ENCODE measurements around the gene NR0B1. TPM values are rescaled to one million over a fixed set of nuclear protein-coding genes. Genes with fewer than 3 reads are reported as not detected.

The NR0B1 gene
- 1.2 to 1.8 TPM (median 1.3 TPM) in 3 replicates for total RNA-seq

DNA sequence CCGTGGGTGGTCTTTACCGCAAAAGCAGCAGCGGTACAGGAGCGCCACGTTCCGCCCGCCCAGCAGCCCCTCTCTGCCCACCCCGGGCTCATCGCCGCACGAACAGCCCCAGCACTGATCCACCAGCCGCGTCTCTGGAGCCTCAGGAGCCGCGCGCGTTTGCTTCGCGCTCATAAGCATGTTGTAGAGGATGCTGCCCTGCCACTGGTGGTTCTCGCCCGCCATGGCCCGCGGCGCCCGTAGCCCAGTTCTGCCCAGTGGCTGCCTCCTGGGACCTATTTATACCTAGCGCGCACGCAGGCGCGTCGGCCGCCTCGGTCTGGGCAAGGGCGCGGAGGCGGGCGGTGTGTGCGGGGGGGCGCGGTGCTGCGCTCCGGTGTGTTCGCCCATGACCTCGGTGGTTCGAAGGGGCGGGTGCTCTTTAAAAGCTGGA is at the start of gene NR0B1:
TSS of gene NR0B1 (minus strand) at position 252 of the 433 bp plus-strand sequence. CDS start at position 225, 27 bp downstream.
- Mint-ChIP-seq H3K36me3 (no peaks in the 10 kb centered on the region), H3K4me1 (peaks cover 15% of the 10 kb centered on the region), H3K27ac (no peak within 1 kb of the TSS), H3K27me3 (ENCODE audit: low read depth) (peaks cover 19% of the 10 kb centered on the region), H3K4me3 (peak within 1 kb of the TSS; percentile 60), H3K9me3 (no peaks in the 10 kb centered on the region)
- DNase-seq (ENCODE audit: low spot score in 2 of 2, unreplicated experiment in 2 of 2), result peak in 1 of 2 experiments; percentile 38
- TF ChIP-seq CTCF (IDR thresholded peaks at IDR 0.05; ENCODE audit: unreplicated experiment), result no peak

DNA sequence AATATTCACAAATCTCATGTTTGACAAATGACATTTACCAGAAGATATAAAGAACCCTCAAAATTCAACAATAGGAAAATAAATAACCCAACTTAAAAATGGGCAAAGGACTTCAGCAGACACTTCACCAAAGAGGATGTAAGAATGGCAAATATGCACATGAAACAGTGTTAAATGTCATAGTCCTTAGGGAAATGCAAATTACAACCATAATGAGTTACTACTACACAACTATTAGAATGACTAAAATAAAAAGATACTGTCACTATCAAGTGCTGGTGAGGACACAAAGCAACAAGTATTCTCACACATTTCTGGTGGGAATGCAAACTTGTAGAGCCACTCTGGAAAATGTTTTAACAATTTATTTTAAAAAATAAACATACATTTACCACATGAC is 40.8 kb upstream of the NR0B1 start:
- no peak for TF ChIP-seq CTCF (IDR thresholded peaks at IDR 0.05; ENCODE audit: unreplicated experiment)
- H3K36me3 Mint-ChIP-seq, result no peaks in the 10 kb centered on the region
- H3K27me3 Mint-ChIP-seq (ENCODE audit: low read depth), result no peaks in the 10 kb centered on the region
- no peak overlapping the region for H3K4me3 Mint-ChIP-seq
- H3K27ac Mint-ChIP-seq, result no peak overlapping the region
- H3K9me3 Mint-ChIP-seq, result peaks cover 32% of the 10 kb centered on the region
- DNase-seq (ENCODE audit: low spot score in 2 of 2, unreplicated experiment in 2 of 2), result no peak
- no peaks in the 10 kb centered on the region for H3K4me1 Mint-ChIP-seq

DNA sequence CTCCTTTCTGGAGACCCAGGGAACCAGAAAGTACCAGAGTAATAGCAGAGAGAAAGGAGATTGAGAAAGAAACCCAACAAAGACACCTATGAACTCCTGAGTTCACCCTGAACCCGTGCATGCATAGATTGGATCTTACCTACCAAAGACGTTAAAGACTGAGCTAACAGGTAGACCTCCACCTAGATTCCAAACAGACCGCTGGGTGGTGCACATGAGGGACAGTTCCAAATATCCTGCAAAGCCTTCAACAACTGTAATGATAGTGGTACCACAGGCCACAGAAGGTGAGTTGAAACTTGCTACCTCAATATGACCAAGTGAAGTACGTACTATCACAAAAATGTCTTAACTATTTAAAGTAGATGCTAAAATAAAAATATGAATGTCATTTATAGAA is 34.0 kb upstream of the NR0B1 start:
- H3K9me3 Mint-ChIP-seq, result no peaks in the 10 kb centered on the region
- TF ChIP-seq CTCF (IDR thresholded peaks at IDR 0.05; ENCODE audit: unreplicated experiment), result no peak
- DNase-seq (ENCODE audit: low spot score in 2 of 2, unreplicated experiment in 2 of 2), result no peak
- no peaks in the 10 kb centered on the region for H3K27me3 Mint-ChIP-seq (ENCODE audit: low read depth)
- H3K36me3 Mint-ChIP-seq, result no peaks in the 10 kb centered on the region
- H3K27ac Mint-ChIP-seq, result no peak overlapping the region
- peaks cover 9% of the 10 kb centered on the region for H3K4me1 Mint-ChIP-seq
- H3K4me3 Mint-ChIP-seq, result no peak overlapping the region

DNA sequence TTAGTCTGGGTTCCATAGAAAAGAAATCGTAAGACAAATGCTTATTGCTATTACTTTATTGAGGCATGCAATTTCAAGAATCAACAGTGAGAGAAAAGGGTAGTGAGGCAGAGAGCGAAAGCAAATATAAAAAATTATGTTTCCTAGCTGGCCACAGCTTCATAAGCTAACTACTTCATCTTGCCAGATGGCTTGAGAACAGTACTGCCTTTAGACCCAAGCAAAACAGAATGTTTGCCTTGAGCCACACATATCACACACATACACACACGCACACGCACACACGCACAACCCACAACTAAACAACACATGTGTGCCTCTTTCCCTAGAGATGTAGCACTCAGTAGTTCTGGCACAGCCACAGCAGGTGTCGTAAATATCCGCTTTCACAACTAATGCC is 31.6 kb upstream of the NR0B1 start:
- no peak for DNase-seq (ENCODE audit: low spot score in 2 of 2, unreplicated experiment in 2 of 2)
- peaks cover 6% of the 10 kb centered on the region for H3K9me3 Mint-ChIP-seq
- no peak overlapping the region for H3K4me3 Mint-ChIP-seq

DNA sequence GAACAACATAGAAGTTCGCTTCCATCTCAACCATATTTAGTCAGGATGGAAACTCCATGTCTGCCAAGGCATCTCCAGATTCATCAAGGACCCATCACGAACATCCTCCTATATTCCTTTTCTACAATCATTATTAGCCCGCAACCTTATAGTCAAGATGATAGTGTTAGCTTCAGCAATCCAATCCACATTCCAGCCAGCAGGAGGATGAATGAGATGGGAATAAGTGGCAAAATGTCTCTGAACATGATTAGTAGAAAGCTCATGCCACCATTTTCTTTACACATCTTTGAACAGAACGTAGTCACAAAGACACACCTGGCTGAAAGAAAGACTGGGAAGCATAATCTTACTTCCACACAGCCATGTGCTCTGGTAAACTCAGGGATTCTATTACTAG is 18.6 kb upstream of the NR0B1 start:
- no peaks in the 10 kb centered on the region for H3K36me3 Mint-ChIP-seq
- no peaks in the 10 kb centered on the region for H3K27me3 Mint-ChIP-seq (ENCODE audit: low read depth)
- TF ChIP-seq CTCF (IDR thresholded peaks at IDR 0.05; ENCODE audit: unreplicated experiment), result no peak
- peaks cover 5% of the 10 kb centered on the region for H3K9me3 Mint-ChIP-seq
- H3K4me1 Mint-ChIP-seq, result peaks cover 9% of the 10 kb centered on the region
- H3K4me3 Mint-ChIP-seq, result no peak overlapping the region
- no peak for DNase-seq (ENCODE audit: low spot score in 2 of 2, unreplicated experiment in 2 of 2)
- no peak overlapping the region for H3K27ac Mint-ChIP-seq

More for the DNA sequence above, 31.6 kb upstream of the NR0B1 start:
- Mint-ChIP-seq H3K27ac (no peak overlapping the region), H3K36me3 (no peaks in the 10 kb centered on the region), H3K27me3 (ENCODE audit: low read depth) (no peaks in the 10 kb centered on the region), H3K4me1 (peaks cover 9% of the 10 kb centered on the region)
- no peak for TF ChIP-seq CTCF (IDR thresholded peaks at IDR 0.05; ENCODE audit: unreplicated experiment)

DNA sequence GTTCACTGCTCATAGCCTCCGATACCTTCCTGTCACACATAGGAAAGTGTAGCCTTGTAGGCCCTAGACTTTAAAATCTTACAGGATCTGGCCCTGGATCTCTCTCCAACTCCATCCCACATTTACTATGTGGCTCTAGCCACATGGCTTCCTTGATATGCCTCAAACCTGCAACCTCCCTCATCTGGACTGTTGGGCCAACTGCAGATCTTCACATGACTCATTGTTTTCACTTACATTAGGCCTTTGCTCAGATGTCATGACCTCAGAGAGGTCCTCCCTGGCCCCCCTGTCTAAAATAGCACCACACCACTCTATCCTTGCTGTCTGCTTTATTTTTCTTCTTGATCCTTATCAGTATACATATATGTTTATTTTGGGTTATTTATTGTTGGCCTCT is 8.1 kb upstream of the NR0B1 start:
- Mint-ChIP-seq H3K27ac (no peak overlapping the region), H3K4me3 (no peak overlapping the region), H3K36me3 (no peaks in the 10 kb centered on the region), H3K27me3 (ENCODE audit: low read depth) (no peaks in the 10 kb centered on the region), H3K4me1 (no peaks in the 10 kb centered on the region), H3K9me3 (no peaks in the 10 kb centered on the region)
- TF ChIP-seq CTCF (IDR thresholded peaks at IDR 0.05; ENCODE audit: unreplicated experiment), result no peak
- no peak for DNase-seq (ENCODE audit: low spot score in 2 of 2, unreplicated experiment in 2 of 2)
